Stimulated activated CD8-positive, alpha-beta memory T cell treated with anti-CD3 and anti-CD28 coated beads, Interleukin-4, amount 100 ng/mL, for 48 hours (primary cell): Measurements from ENCODE around the gene GABRG3.

Experiments used
- DNase-seq: peaks from one replicate; pipeline ENCODE4 v3.0.0-alpha.2; 2020

Gene GABRG3

GRCh38 chr15:27535445-27536129, 564.6 kb downstream of the GABRG3 start:
- DNase-seq: no peak

GRCh38 chr15:27538325-27538724, 567.3 kb downstream of the GABRG3 start:
- no peak for DNase-seq

- no peak for DNase-seq
These were observed 570.6 kb downstream of the GABRG3 start for GRCh38 chr15:27541581-27541980.

GRCh38 chr15:27545494-27546255, 574.7 kb downstream of the GABRG3 start:
- no peak for DNase-seq

GRCh38 chr15:27549746-27550145, 578.8 kb downstream of the GABRG3 start:
- DNase-seq: no peak

- no peak for DNase-seq
These were observed 579.7 kb downstream of the GABRG3 start for GRCh38 chr15:27550635-27551034.

GRCh38 chr15:27561816-27562215, 590.8 kb downstream of the GABRG3 start:
- no peak for DNase-seq

- no peak for DNase-seq
These were observed 592.9 kb downstream of the GABRG3 start for GRCh38 chr15:27563765-27564370.

- no peak for DNase-seq
These were observed 593.7 kb downstream of the GABRG3 start for GRCh38 chr15:27564656-27565055.

- no peak for DNase-seq
These were observed 599.8 kb downstream of the GABRG3 start for GRCh38 chr15:27570746-27571145.

GRCh38 chr15:27573805-27574485, 603.0 kb downstream of the GABRG3 start:
- no peak for DNase-seq

- no peak for DNase-seq
These were observed 603.6 kb downstream of the GABRG3 start for GRCh38 chr15:27574541-27575054.

- no peak for DNase-seq
These were observed 604.5 kb downstream of the GABRG3 start for GRCh38 chr15:27575521-27575920.

GRCh38 chr15:27576576-27576975, 605.6 kb downstream of the GABRG3 start:
- DNase-seq: no peak

GRCh38 chr15:27579738-27580137, 608.8 kb downstream of the GABRG3 start:
- no peak for DNase-seq

GRCh38 chr15:27582726-27583410, 611.9 kb downstream of the GABRG3 start:
- no peak for DNase-seq

- no peak for DNase-seq
These were observed 612.7 kb downstream of the GABRG3 start for GRCh38 chr15:27583651-27584050.

- DNase-seq: no peak
These were observed 614.2 kb downstream of the GABRG3 start for GRCh38 chr15:27585041-27585640.

GRCh38 chr15:27587810-27588209, 616.8 kb downstream of the GABRG3 start:
- no peak for DNase-seq

GRCh38 chr15:27589260-27589659, 618.3 kb downstream of the GABRG3 start:
- no peak for DNase-seq

- DNase-seq: no peak
These were observed 618.8 kb downstream of the GABRG3 start for GRCh38 chr15:27589782-27590181.
